ENCODE measurements around the gene PTGIS. TPM values are rescaled to one million over a fixed set of nuclear protein-coding genes. Genes with fewer than 3 reads are reported as not detected.

Gene PTGIS
- total RNA-seq, 1 donor = 2.2 TPM

DNA sequence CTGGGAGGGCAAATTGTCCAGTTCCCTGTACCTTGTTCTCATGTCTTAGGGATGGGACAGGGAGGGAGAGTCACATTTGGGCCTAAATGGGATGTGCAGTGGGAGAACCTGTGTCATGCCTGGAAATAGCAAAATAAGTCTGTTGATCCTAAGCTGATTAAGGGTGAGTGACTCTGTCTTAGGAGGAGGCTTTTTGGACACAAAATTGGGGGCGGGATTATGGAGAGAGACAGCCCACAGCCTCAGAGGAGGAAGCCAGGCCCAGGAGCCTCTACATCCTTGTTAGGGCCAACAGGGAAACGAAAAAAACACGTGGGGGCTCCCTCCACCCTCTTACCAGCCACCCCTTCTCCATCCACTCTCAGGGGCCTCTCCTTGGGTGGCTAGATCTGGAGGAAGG is 87.7 kb downstream of the PTGIS start:
- TF ChIP-seq, protein P1, sequence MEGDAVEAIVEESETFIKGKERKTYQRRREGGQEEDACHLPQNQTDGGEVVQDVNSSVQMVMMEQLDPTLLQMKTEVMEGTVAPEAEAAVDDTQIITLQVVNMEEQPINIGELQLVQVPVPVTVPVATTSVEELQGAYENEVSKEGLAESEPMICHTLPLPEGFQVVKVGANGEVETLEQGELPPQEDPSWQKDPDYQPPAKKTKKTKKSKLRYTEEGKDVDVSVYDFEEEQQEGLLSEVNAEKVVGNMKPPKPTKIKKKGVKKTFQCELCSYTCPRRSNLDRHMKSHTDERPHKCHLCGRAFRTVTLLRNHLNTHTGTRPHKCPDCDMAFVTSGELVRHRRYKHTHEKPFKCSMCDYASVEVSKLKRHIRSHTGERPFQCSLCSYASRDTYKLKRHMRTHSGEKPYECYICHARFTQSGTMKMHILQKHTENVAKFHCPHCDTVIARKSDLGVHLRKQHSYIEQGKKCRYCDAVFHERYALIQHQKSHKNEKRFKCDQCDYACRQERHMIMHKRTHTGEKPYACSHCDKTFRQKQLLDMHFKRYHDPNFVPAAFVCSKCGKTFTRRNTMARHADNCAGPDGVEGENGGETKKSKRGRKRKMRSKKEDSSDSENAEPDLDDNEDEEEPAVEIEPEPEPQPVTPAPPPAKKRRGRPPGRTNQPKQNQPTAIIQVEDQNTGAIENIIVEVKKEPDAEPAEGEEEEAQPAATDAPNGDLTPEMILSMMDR (IDR thresholded peaks at IDR 0.05; ENCODE audit: insufficient read depth, low read depth, low read length) = no peak
- DNase-seq (ENCODE audit: low read depth) = no peak
- H3K4me3 ChIP-seq (ENCODE audit: low read depth, low read length) = no peak overlapping the region

DNA sequence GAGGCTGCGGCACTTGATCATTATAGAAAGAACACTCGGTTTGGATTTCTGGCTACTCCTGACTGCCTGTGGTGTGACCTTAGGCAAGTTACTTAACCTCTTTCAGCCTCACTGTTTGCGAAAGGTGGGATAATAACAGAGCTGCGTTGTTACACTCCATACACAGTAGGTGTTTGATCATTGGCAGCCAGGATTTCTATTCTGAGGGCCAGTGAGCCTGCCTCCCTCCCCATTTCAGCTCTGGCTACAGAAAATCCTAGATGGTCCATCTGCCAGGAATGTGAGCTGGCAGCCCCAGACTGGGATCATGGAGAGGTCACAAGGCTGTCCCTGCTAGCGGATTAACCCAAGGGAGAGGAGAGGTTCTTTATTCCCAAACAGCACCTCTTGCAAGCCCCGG is 88.2 kb downstream of the PTGIS start:
- DNase-seq (ENCODE audit: low read depth) = no peak
- TF ChIP-seq, protein P1 (IDR thresholded peaks at IDR 0.05; ENCODE audit: insufficient read depth, low read depth, low read length) = no peak
- H3K4me3 ChIP-seq (ENCODE audit: low read depth, low read length) = no peak overlapping the region

DNA sequence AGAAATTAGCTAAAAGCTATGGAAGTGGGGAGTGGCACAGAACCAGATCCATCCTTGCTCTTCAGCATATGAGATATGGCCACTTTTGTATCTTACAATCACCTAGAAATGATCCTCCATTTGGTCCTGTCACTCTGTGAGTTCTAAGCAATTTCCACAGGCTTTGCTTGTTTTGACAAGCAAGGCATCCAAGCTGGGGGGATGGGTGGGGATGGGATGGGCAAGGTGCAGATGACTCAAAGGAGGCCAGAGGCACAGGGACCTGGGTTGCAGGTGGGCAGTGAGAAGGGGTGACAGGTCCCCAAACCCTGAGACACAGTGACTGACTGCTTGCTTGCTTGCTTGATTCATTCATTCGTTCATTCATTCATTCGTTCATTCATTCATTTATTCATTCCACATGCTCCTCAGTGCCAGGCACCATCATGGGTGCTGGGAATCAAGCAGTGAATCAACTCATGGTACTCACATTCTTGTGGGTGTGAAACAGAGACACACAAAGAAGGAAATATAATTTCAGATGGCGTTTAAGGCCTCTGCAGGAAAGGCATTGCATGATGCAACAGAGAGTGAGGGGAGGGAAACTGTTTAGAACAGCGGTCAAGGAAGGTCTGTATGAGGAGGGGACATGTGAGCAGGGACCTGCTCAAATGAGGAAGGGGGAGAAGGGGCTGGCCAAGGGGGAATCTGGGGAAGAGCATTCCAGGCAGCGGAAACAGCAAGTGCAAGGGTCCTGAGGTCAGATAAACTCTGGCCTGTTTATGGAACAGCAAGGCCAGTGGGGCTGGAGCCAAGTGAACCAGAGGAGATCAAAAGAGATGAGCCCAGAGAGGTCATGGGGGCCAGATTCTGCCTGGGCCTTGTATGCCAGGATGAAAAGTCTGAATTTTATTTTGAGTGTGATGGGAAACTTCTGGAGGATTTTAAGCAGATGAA is 88.9 kb downstream of the PTGIS start:
- DNase-seq (ENCODE audit: low read depth) = no peak
- no peak overlapping the region for H3K4me3 ChIP-seq (ENCODE audit: low read depth, low read length)
- TF ChIP-seq, protein P1 (IDR thresholded peaks at IDR 0.05; ENCODE audit: insufficient read depth, low read depth, low read length) = no peak

DNA sequence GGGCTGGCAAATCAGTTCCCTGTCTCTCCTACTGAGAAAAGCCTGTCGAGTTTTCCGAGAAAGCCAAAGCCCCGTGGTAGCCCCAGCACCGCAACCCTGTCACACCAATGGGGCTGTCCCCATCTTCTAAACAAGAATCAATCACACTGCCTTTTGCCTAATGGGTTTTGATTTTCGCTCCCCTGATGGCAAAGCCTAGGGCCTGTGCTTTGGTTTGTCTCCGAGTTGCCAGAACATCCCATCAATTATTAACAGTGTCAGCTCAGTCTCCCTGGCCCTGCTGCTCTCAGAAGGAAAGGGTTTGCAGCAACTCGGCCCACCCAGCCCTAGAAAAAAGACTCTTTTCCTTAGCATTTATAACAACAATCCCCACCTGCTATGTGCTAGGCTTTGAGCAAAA is 89.7 kb downstream of the PTGIS start:
- TF ChIP-seq, protein P1 (IDR thresholded peaks at IDR 0.05; ENCODE audit: insufficient read depth, low read depth, low read length) = no peak
- DNase-seq (ENCODE audit: low read depth) = no peak
- H3K4me3 ChIP-seq (ENCODE audit: low read depth, low read length) = no peak overlapping the region

DNA sequence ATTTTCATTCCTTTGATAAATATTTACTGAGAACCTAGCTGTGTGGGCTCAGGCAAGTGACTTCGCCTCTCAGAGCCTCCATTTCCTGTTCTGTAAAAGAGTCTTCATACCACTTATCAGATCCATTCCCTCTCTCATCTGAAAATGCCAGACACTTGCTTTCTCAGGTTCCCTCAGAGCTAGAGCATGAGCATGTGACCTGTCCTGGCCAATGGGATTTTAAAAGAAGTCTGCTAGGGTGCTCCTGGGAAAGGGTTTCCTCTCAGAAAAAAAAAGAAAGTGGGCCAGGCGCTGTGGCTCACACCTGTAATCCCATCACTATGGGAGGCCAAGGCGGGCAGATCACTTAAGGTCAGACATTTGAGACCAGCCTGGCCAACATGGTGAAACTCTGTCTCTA is 90.7 kb downstream of the PTGIS start:
- TF ChIP-seq, protein P1 (IDR thresholded peaks at IDR 0.05; ENCODE audit: insufficient read depth, low read depth, low read length) = no peak

DNA sequence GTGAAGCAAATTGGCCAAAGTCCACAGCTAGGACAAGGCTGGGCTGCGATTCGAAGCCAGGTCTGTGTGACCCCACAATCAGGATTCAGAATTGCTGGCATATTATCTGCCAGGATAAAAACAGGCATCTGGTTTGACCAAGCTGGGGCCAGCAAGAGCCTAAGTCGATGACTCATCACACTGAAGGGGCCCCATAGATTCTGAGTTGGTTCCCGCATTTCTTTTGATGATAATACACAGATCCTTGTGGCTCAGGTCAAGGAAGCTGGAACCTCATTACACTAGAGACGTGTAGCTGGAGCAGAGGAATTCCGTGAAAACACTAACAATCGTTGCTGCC is 92.0 kb downstream of the PTGIS start:
- no peak for DNase-seq (ENCODE audit: low read depth)
- TF ChIP-seq, protein P1 (IDR thresholded peaks at IDR 0.05; ENCODE audit: insufficient read depth, low read depth, low read length) = no peak
- no peak overlapping the region for H3K4me3 ChIP-seq (ENCODE audit: low read depth, low read length)

More for the DNA sequence above, 90.7 kb downstream of the PTGIS start:
- no peak overlapping the region for H3K4me3 ChIP-seq (ENCODE audit: low read depth, low read length)
- DNase-seq (ENCODE audit: low read depth) = no peak

Data from fibroblast of villous mesenchyme (primary cell).